ENCODE results near the gene SDK1.
"Not testable (repeated sequence)": the region's sequence is repeated elsewhere in the genome, so short reads cannot be mapped to it uniquely, and the experiment has no call there.

Gene SDK1

GRCh38 chr7:4233146-4233545 is 932.1 kb downstream of the SDK1 start:
- no peak for TF ChIP-seq POLR2A (IDR thresholded peaks at IDR 0.05; ENCODE audit: low read length)
- TF ChIP-seq GATA1 (IDR thresholded peaks at IDR 0.05; ENCODE audit: low read depth, low read length) = no peak

DNA sequence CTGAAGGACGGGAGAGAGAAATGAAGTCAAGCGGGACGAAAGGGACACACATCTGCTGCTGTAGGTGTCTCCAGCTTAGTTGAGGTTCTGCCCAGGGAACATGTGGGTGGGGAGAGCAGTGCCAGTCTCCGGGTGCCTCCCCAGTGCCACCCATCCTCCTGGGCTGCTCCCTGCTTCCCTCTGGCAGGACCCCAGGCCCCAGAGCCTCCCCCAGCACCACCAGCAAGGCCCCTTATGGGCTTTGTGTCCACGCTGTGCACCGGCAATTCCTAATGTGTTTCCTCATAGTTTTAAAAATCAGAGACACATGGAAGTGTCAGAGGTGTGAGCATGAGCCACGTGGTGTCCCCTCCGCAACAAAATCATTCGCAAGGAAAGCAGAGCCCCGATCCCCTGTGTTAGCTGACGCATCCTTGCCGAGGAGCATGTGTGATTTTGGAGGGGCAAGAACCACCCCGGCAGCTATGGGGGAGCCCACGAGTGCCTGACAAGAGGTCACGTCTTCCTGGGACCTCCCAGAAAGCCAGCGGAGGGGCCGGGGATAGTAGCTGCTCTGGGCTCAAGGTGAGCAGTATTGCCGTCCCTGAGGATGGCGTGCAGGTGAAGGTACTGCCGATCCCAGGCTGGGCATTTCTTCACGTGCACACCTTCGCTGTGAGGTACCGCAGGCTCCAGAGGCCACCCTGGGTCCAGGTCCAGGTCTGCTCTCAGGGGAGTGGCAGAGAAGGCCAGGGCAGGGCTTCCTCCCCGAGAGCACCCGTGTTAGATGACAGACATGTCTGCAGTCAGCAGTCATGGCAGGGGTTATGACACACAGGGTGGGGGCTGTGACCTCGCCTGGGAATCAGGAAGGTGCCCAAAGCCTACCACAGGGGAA is 932.8 kb downstream of the SDK1 start:
- DNase-seq = no peak
- TF ChIP-seq POLR2A (IDR thresholded peaks at IDR 0.05; ENCODE audit: low read length) = no peak
- no peak for TF ChIP-seq GATA1 (IDR thresholded peaks at IDR 0.05; ENCODE audit: low read depth, low read length)

More at GRCh38 chr7:4233146-4233545, 932.1 kb downstream of the SDK1 start:
- no peak for DNase-seq

- DNase-seq = no peak
- TF ChIP-seq GATA1 (IDR thresholded peaks at IDR 0.05; ENCODE audit: low read depth, low read length) (no peak), POLR2A (IDR thresholded peaks at IDR 0.05; ENCODE audit: low read length) (no peak)
These were observed 933.4 kb downstream of the SDK1 start for GRCh38 chr7:4234498-4234855.

DNA sequence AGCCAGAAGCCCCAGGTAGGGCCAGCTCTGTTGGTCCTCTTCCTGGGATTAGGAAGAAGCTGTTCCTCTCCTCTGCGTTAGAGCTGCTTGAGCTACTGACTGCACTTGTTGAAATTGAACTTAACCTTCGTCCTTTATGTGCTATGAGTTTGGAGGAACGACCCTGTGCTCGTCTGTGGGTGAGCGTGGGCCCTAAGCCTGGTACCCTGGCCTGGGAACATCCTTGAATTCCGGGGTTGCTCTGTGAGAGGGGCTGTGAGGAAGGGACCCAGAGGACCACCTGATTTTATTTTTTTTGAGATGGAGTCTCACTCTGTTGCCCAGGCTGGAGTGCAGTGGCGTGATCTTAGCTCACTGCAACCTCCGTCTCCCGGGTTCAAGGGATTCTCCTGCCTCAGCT is 933.8 kb downstream of the SDK1 start:
- DNase-seq = no peak
- TF ChIP-seq POLR2A (IDR thresholded peaks at IDR 0.05; ENCODE audit: low read length) = no peak
- no peak for TF ChIP-seq GATA1 (IDR thresholded peaks at IDR 0.05; ENCODE audit: low read depth, low read length)

- TF ChIP-seq GATA1 (IDR thresholded peaks at IDR 0.05; ENCODE audit: low read depth, low read length) = no peak
- no peak for TF ChIP-seq POLR2A (IDR thresholded peaks at IDR 0.05; ENCODE audit: low read length)
- no peak for DNase-seq
These were observed 934.5 kb downstream of the SDK1 start for GRCh38 chr7:4235596-4235995.

DNA sequence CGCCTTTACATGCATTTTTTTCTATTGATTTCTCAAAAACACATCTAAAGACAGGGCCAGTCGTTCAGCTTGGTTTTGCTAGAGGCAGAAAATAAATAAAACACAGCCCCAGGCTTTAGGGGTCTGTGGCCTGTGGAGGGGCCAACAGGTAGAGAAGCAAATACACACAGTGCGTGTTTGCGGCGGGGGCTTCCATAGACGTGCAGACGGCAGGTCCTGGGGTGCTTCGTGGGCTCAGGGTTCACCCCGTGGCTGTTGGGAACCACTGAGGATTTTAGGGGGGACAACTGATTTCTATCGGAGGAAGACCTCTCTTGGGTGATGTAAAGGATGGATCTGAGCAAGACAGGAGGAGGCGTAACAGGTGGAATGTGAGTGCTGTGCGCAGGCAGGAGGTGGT is 935.3 kb downstream of the SDK1 start:
- no peak for DNase-seq
- no peak for TF ChIP-seq GATA1 (IDR thresholded peaks at IDR 0.05; ENCODE audit: low read depth, low read length)
- TF ChIP-seq POLR2A (IDR thresholded peaks at IDR 0.05; ENCODE audit: low read length) = no peak

DNA sequence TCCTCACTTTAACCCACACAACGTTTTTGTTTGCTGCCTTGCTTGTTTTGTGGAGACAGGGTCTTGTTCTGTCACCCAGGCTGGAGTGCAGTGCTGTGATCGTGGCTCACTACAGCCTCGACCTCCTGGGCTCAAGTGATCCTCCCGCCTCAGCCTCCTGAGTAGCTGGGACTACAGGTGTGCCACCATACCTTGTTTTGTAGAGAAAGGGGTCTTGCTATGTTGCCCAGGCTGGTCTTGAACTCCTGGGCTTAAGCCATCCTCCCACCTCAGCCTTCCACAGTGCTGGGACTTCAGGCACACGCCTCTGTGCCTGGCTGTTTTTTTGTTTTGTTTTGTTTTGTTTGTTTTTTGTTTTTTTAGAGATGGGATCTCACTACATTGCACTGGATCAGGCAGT is 935.8 kb downstream of the SDK1 start:
- DNase-seq = not testable (repeated sequence)

DNA sequence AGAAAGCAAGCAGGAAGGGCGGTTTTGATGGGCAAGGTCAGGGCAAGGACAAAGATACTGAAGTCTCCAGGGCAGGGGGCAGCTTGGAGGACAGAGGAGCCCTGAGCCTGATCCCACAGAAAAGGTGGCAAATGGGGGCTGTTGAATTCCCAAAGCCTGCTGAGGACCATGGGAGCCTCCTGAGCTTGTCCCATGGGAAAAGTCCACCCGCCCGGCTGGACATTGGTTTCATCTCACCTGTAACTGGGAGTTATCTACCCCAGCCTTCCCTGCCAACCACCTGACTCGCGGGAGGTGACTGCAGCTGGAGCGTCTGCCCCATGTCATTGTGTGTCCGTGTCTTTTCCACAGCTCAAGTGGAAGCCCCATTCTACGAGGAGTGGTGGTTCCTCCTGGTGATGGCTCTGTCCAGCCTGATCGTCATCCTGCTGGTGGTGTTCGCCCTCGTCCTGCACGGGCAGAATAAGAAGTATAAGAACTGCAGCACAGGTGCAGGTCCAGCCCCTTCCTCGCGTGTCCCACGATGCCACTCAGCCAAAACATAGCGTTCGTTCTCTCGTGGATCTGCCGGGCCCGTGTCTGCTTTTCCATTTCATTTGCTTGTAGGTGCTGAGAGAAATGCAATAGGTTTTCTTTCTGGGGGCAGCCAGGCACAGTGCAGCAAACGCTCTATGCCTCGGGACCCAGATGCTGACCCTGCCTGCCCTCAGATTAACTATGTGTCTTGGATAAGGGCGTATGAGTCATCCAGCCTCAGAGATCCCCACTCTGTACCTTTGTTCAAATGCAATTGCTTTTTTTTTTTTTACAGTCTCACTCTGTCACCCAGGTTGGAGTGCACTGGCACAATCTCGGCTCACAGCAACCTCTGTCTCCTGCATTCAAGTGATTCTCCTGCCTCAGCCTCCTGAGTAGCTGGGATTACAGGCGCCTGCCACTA is 936.5 kb downstream of the SDK1 start:
- DNase-seq = no peak
- TF ChIP-seq POLR2A (IDR thresholded peaks at IDR 0.05; ENCODE audit: low read length) (no peak), GATA1 (IDR thresholded peaks at IDR 0.05; ENCODE audit: low read depth, low read length) (no peak)

- DNase-seq = no peak
- TF ChIP-seq POLR2A (IDR thresholded peaks at IDR 0.05; ENCODE audit: low read length) (no peak), GATA1 (IDR thresholded peaks at IDR 0.05; ENCODE audit: low read depth, low read length) (no peak)
These were observed 937.8 kb downstream of the SDK1 start for GRCh38 chr7:4238861-4239260.

DNA sequence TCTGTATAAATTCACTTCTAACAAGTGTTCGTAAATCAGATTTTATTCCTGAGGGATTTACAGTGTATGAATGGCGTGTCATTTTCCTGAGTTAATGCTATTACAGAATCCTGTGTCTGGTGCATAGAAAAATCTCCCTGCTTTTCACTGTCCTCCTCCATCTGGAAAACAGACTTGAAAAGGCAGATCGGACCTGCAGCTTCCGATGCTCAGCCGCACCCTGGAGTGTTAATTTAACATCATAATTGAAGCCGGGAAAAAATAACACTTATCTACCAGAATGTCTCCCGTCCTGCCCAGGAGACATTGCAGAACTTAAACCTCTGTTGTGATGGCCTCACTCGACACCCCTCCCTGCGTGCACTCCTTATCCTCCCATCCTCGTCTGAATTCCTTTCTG is 939.0 kb downstream of the SDK1 start:
- DNase-seq = no peak
- no peak for TF ChIP-seq POLR2A (IDR thresholded peaks at IDR 0.05; ENCODE audit: low read length)
- TF ChIP-seq GATA1 (IDR thresholded peaks at IDR 0.05; ENCODE audit: low read depth, low read length) = no peak

DNA sequence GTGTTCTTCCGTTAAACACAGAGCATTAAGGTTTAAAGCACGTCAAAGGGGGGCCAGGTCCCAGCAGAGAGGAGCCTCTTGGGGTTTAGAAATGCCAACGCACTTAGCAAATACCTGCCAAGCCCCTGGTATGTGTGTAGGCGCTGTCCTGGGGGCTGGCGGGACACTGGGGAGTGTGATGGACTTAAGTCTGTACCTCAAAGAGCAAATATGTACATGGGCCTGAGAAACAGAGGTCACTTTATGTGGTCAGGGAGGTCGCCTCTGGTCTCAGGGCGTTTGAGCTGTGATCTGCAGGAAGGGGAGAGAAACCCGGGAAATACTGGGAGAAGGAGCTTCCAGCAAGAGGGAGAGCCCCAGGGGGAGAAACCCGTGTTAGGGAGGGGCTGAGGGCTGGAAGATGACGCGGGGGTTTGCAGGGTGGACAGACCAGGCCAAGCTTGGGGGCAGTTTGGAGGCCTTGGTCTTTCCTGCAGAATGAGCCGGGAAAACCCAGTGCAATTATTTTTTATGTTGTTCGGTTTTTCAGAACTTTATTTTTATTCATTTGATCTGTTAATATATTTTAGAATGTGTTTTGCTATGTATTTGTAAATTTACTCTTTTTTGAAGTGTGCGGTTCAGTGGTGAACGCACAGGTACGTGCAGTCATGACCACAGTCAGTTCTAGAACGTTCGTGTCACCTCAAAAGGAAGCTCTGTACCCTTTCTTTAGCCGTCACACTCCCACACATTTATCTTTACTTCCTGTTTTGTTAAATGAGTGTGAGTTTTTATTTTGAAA is 939.7 kb downstream of the SDK1 start:
- DNase-seq = no peak
- no peak for TF ChIP-seq GATA1 (IDR thresholded peaks at IDR 0.05; ENCODE audit: low read depth, low read length)
- TF ChIP-seq POLR2A (IDR thresholded peaks at IDR 0.05; ENCODE audit: low read length) = no peak

- no peak for DNase-seq
- TF ChIP-seq GATA1 (IDR thresholded peaks at IDR 0.05; ENCODE audit: low read depth, low read length) (no peak), POLR2A (IDR thresholded peaks at IDR 0.05; ENCODE audit: low read length) (no peak)
These were observed 940.2 kb downstream of the SDK1 start for GRCh38 chr7:4241304-4241612.

DNA sequence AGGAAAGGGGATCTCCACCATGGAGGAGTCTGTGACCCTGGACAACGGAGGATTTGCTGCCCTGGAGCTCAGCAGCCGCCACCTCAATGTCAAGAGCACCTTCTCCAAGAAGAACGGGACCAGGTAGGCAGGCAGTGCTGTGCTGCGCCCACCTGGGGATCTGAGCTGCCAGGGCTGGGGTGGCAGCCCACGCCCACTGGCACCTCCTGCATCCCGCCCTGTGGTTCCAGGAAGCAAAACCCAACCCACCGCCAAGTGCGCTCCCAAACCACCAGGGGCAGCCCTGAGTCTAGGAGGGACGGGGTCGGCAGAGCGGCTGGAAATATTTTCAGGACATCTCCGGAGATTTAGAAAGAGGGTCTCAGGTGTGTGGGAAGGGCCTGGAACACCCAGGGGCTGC is 940.7 kb downstream of the SDK1 start:
- no peak for DNase-seq
- TF ChIP-seq POLR2A (IDR thresholded peaks at IDR 0.05; ENCODE audit: low read length) (no peak), GATA1 (IDR thresholded peaks at IDR 0.05; ENCODE audit: low read depth, low read length) (no peak)

DNA sequence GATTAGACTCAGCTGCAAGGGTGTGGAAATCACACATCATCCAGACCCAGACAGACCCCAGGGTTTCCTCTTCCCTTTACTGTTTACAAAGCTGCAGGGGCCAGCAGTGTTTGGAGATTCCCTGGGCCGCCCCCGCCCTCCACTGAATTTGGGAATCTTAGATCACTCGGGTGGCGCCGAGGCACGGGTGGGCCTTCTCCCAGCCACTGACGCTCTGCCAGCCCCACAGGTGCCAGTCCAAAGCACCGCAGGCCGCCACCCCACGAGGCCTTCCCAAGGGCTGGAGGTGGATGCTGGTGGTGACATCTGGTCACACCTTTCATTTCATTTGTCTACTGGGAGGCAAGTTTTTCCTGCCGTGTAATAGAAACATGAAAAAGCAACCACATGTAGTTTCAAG is 941.7 kb downstream of the SDK1 start:
- no peak for TF ChIP-seq POLR2A (IDR thresholded peaks at IDR 0.05; ENCODE audit: low read length)
- DNase-seq = no peak
